H1 (cell line): ENCODE data around the gene TAP2.

Experiments used
- BCL11A ChIP-seq, 2 experiments: IDR thresholded peaks; one replicate each; pipeline ENCODE4 v1.6.1; 2011; ENCODE audit warnings: low read depth in 2 of 2, low read length in 2 of 2, mild to moderate bottlenecking in 2 of 2
- CTCF ChIP-seq, 3 experiments: IDR thresholded peaks; 1 replicate in 2 of 3; 2 replicates in 1 of 3; pipeline versions ENCODE4 v1.5.1 to v1.6.1; 2011; ENCODE audit warnings: low read length in 3 of 3, mild to moderate bottlenecking in 3 of 3, inconsistent platforms in 2 of 3, low read depth in 1 of 3, moderate library complexity in 1 of 3; ENCODE audit not compliant: insufficient read depth in 1 of 3; ENCODE audit errors: control extremely low read depth in 1 of 3
- EP300 ChIP-seq, 2 experiments: IDR thresholded peaks; 1 replicate in 1 of 2; 2 replicates in 1 of 2; pipeline ENCODE4 v1.6.1; 2011 to 2012; ENCODE audit warnings: low read depth in 2 of 2, low read length in 2 of 2, mild to moderate bottlenecking in 2 of 2, borderline replicate concordance in 1 of 2, inconsistent platforms in 1 of 2, moderate library complexity in 1 of 2
- FOSL1 ChIP-seq: IDR thresholded peaks from 2 replicates; pipeline ENCODE4 v1.6.1; 2011; ENCODE audit warnings: mild to moderate bottlenecking, low read depth, low read length, moderate library complexity; ENCODE audit not compliant: insufficient read depth
- HDAC2 ChIP-seq, 2 experiments: fragments of 300-600 bp in 1 of 2; sonication (generic) in 1 of 2; IDR thresholded peaks; 2 replicates each; pipeline ENCODE4 v1.6.1; 2011 to 2012; ENCODE audit warnings: low read depth in 2 of 2, low read length in 2 of 2, mild to moderate bottlenecking in 2 of 2, moderate library complexity in 2 of 2, borderline replicate concordance in 1 of 2, inconsistent platforms in 1 of 2
- JUND ChIP-seq: IDR thresholded peaks from 2 replicates; pipeline ENCODE4 v1.6.1; 2011; ENCODE audit warnings: mild to moderate bottlenecking, improper control_type of control experiment, low read length
- KDM1A ChIP-seq: fragments of 200-600, 300-600 bp; sonication (generic); IDR thresholded peaks from 2 replicates; pipeline ENCODE4 v1.7.1; 2016; ENCODE audit warnings: mild to moderate bottlenecking, low read length, borderline replicate concordance
- POLR2A ChIP-seq, 2 experiments: IDR thresholded peaks; 1 replicate in 1 of 2; 2 replicates in 1 of 2; pipeline ENCODE4 v1.6.1; 2011; ENCODE audit warnings: low read depth in 2 of 2, low read length in 2 of 2, mild to moderate bottlenecking in 2 of 2; ENCODE audit errors: control extremely low read depth in 1 of 2
- POLR2AphosphoS5 ChIP-seq: IDR thresholded peaks from 2 replicates; pipeline ENCODE4 v1.6.1; 2011; ENCODE audit warnings: low read depth, low read length
- RAD21 ChIP-seq, 2 experiments: IDR thresholded peaks in 1 of 2; conservative IDR thresholded peaks in 1 of 2; 2 replicates each; pipeline ENCODE4 v1.6.1; 2011; ENCODE audit warnings: low read depth in 2 of 2, low read length in 2 of 2, improper control_type of control experiment in 1 of 2, inconsistent platforms in 1 of 2, mild to moderate bottlenecking in 1 of 2, moderate library complexity in 1 of 2
- RXRA ChIP-seq: IDR thresholded peaks from 2 replicates; pipeline ENCODE4 v1.6.1; 2011; ENCODE audit warnings: low read depth, mild to moderate bottlenecking, low read length, moderate library complexity; ENCODE audit not compliant: insufficient read depth
- SIX5 ChIP-seq: IDR thresholded peaks from 2 replicates; pipeline ENCODE4 v1.6.1; 2011; ENCODE audit warnings: mild to moderate bottlenecking, low read depth, low read length
- TEAD4 ChIP-seq: IDR thresholded peaks from 2 replicates; pipeline ENCODE4 v1.6.1; 2012; ENCODE audit warnings: low read depth, low read length, inconsistent platforms, mixed read lengths
- ZNF274 ChIP-seq: IDR thresholded peaks from 2 replicates; pipeline ENCODE4 v1.7.0; 2012; ENCODE audit warnings: low read length, borderline replicate concordance; ENCODE audit errors: extremely low read depth

DNA sequence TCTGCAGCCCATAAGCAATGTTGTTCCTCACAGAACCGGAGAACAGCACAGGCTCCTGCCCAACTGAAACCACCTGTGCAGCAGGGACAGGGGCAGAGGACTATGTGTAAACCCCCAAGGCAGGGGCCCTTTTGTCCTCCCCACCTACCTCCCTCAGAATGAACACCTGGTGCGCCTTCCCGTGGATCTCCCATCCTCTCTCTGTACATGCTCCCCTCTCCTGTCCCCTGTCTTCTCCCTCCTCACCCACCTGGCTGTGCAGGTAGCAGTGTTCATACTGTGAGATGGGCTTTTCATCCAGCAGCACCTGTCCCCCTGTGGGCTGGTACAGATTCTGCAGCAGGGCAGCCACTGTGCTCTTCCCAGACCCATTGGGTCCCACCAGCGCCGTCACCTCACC, 8.5 kb downstream of the TAP2 start:
- TF ChIP-seq CTCF (IDR thresholded peaks at IDR 0.05; ENCODE audit: control extremely low read depth in 1 of 3, insufficient read depth in 1 of 3, low read depth in 1 of 3, low read length in 3 of 3), result no peak
- no peak for TF ChIP-seq BCL11A (IDR thresholded peaks at IDR 0.05; ENCODE audit: low read depth in 2 of 2, low read length in 2 of 2)
- no peak for TF ChIP-seq JUND
- TF ChIP-seq ZNF274, result no peak
- no peak for TF ChIP-seq TEAD4
- no peak for TF ChIP-seq POLR2AphosphoS5
- TF ChIP-seq FOSL1, result no peak
- TF ChIP-seq HDAC2 (IDR thresholded peaks at IDR 0.05; ENCODE audit: borderline replicate concordance in 1 of 2, low read depth in 2 of 2, low read length in 2 of 2), result no peak
- no peak for TF ChIP-seq KDM1A
- TF ChIP-seq RAD21 (IDR thresholded peaks at IDR 0.05 in 1 of 2, conservative IDR thresholded peaks at IDR 0.05 in 1 of 2; ENCODE audit: low read depth in 2 of 2, low read length in 2 of 2), result no peak
- TF ChIP-seq RXRA, result no peak
- no peak for TF ChIP-seq POLR2A (IDR thresholded peaks at IDR 0.05; ENCODE audit: control extremely low read depth in 1 of 2, low read depth in 2 of 2, low read length in 2 of 2)
- TF ChIP-seq SIX5, result no peak
- no peak for TF ChIP-seq EP300 (IDR thresholded peaks at IDR 0.05; ENCODE audit: borderline replicate concordance in 1 of 2, low read depth in 2 of 2, low read length in 2 of 2)
